DOHH2 (cell line): Measurements from ENCODE around the gene ITGB4.

Experiments used
- H3F3A ChIP-seq: fragments of 200-600 bp; sonication (generic), shearing (Covaris generic); 2 replicates; pipeline ENCODE4 v1.6.0; 2016; ENCODE audit warnings: antibody characterized with exemption, mild to moderate bottlenecking; ENCODE audit not compliant: control insufficient read depth, insufficient read depth
- H3K27ac ChIP-seq: fragments of 200-600 bp; sonication (generic); 2 replicates; pipeline ENCODE4 v1.5.1; 2014; ENCODE audit warnings: low read depth, mild to moderate bottlenecking, low read length, moderate library complexity
- H3K27me3 ChIP-seq: fragments of 200-600 bp; sonication (generic); 2 replicates; pipeline ENCODE4 v1.6.1; 2014; ENCODE audit warnings: mild to moderate bottlenecking, low read length, mixed read lengths; ENCODE audit not compliant: control insufficient read depth
- H3K36me3 ChIP-seq: fragments of 200-600 bp; sonication (generic); 2 replicates; pipeline ENCODE4 v1.6.1; 2014; ENCODE audit warnings: mild to moderate bottlenecking, low read length, moderate library complexity, mixed read lengths; ENCODE audit not compliant: control insufficient read depth
- H3K4me1 ChIP-seq: fragments of 200-600 bp; sonication (generic); 2 replicates; pipeline ENCODE4 v1.6.1; 2014; ENCODE audit warnings: mild to moderate bottlenecking, low read length, mixed read lengths; ENCODE audit not compliant: control insufficient read depth
- H3K4me2 ChIP-seq: fragments of 200-600 bp; sonication (generic); 2 replicates; pipeline ENCODE4 v1.6.0; 2014; ENCODE audit warnings: mild to moderate bottlenecking, low read length, moderate library complexity
- H3K4me3 ChIP-seq: fragments of 200-600 bp; sonication (generic); 2 replicates; pipeline ENCODE4 v1.5.1; 2014; ENCODE audit warnings: mild to moderate bottlenecking, low read length, mixed read lengths
- H3K79me2 ChIP-seq: fragments of 200-600 bp; sonication (generic); 2 replicates; pipeline ENCODE4 v1.6.1; 2014; ENCODE audit warnings: mild to moderate bottlenecking, low read length, mixed read lengths; ENCODE audit not compliant: control insufficient read depth
- H3K9me2 ChIP-seq: fragments of 200-600 bp; sonication (generic); replicated peaks from 2 replicates; pipeline ENCODE4 v1.6.1; 2014; ENCODE audit warnings: mild to moderate bottlenecking, low read length, mixed read lengths; ENCODE audit not compliant: control insufficient read depth
- H3K9me3 ChIP-seq: fragments of 200-600 bp; sonication (generic); 2 replicates; pipeline ENCODE4 v1.6.1; 2014; ENCODE audit warnings: antibody characterized with exemption, low read length, mixed read lengths; ENCODE audit not compliant: control insufficient read depth, insufficient read depth
- H4K20me1 ChIP-seq: fragments of 200-600 bp; sonication (generic); 2 replicates; pipeline ENCODE4 v1.6.0; 2014; ENCODE audit warnings: low read depth, mild to moderate bottlenecking, antibody characterized with exemption, low read length, moderate library complexity; ENCODE audit not compliant: control insufficient read depth, insufficient read depth
- CTCF ChIP-seq: fragments of 200-600 bp; sonication (generic); IDR thresholded peaks from one replicate; pipeline ENCODE4 v1.5.1; 2014; ENCODE audit warnings: antibody characterized with exemption, mild to moderate bottlenecking, low read depth, low read length; ENCODE audit not compliant: poor library complexity, severe bottlenecking
- EZH2phosphoT487 ChIP-seq: fragments of 200-600 bp; sonication (generic); IDR thresholded peaks from 2 replicates; pipeline ENCODE4 v1.6.1; 2017; ENCODE audit warnings: borderline replicate concordance, mild to moderate bottlenecking, antibody characterized with exemption, low read length, moderate library complexity, mixed read lengths

ITGB4 gene

GRCh38 chr17:75723171-75723930 is 2.1 kb downstream of the ITGB4 start:
- H3K27ac ChIP-seq, result no peak overlapping the region
- H3K4me3 ChIP-seq, result no peak overlapping the region
- H3K9me3 ChIP-seq, result no peaks in the 10 kb centered on the region
- H3F3A ChIP-seq, result no peaks in the 10 kb centered on the region
- peaks cover 29% of the 10 kb centered on the region for H3K27me3 ChIP-seq
- H3K4me2 ChIP-seq, result no peak overlapping the region
- H3K9me2 ChIP-seq, result no peaks in the 10 kb centered on the region
- no peaks in the 10 kb centered on the region for H3K79me2 ChIP-seq
- no peaks in the 10 kb centered on the region for H4K20me1 ChIP-seq
- H3K36me3 ChIP-seq, result no peaks in the 10 kb centered on the region
- TF ChIP-seq CTCF, result no peak
- no peak for TF ChIP-seq EZH2phosphoT487
- H3K4me1 ChIP-seq, result peaks cover 9% of the 10 kb centered on the region

DNA sequence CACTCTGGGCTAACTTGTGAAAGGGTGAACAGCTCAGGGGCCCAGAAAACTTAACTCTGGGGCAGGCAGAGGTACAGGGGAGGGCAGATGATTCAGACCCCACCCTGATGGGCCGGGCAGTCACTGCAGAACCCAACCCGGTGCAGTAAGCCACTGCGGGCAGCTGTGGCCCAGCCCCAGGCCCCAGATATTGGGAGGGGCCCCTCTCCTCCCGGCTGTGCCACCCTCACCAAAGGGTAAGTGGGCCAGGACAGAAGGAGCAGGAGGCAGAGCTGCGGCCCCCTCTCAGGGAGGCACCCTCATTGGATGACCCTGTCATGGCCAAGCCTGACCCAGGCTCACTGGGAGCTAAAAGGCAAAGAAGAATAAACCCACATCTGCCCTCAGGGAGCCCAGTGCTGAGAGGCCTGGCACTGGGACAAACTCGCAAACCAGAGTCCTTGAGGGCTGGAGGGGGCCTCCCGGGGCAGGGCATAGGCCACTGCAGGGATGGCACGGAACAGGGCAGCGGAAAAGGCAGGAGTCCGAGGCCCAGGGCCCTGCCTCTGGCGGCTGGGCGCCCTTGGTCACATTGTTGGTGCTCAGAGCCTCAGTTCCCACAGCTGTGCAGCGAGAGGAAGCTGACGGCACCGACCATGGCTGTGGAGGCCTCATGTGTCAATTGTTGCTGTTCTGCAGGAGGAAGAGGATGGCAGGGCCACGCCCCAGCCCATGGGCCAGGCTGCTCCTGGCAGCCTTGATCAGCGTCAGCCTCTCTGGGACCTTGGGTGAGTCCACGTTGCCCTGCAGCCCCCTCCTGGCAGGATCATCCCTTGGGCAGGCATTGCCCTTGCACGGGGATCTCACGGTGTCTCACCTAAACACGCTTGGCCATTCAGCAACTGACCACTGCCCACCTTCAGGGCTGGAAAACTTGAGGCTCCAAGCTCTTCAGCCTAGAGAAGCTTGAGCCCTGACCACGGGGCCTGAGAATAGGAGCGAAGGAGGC is 3.1 kb downstream of the ITGB4 start:
- peaks cover 24% of the 10 kb centered on the region for H3K27me3 ChIP-seq
- no peaks in the 10 kb centered on the region for H3K9me3 ChIP-seq
- H3K27ac ChIP-seq, result no peak overlapping the region
- TF ChIP-seq EZH2phosphoT487 (no peak), CTCF (no peak)
- no peak overlapping the region for H3K4me3 ChIP-seq
- no peaks in the 10 kb centered on the region for H3K36me3 ChIP-seq
- H3K4me1 ChIP-seq, result peaks cover 9% of the 10 kb centered on the region
- H3K79me2 ChIP-seq, result no peaks in the 10 kb centered on the region
- H3K4me2 ChIP-seq, result no peak overlapping the region
- H4K20me1 ChIP-seq, result no peaks in the 10 kb centered on the region
- no peaks in the 10 kb centered on the region for H3K9me2 ChIP-seq
- no peaks in the 10 kb centered on the region for H3F3A ChIP-seq

- Histone ChIP-seq H3K36me3 (no peaks in the 10 kb centered on the region), H3K9me2 (no peaks in the 10 kb centered on the region), H3K27me3 (peaks cover 14% of the 10 kb centered on the region), H3K4me2 (no peak overlapping the region), H3K4me3 (no peak overlapping the region), H3F3A (no peaks in the 10 kb centered on the region), H3K4me1 (peaks cover 9% of the 10 kb centered on the region), H3K79me2 (no peaks in the 10 kb centered on the region), H3K27ac (no peak overlapping the region), H4K20me1 (no peaks in the 10 kb centered on the region), H3K9me3 (no peaks in the 10 kb centered on the region)
- TF ChIP-seq CTCF (no peak), EZH2phosphoT487 (no peak)
Observed at GRCh38 chr17:75725504-75725903, 4.2 kb downstream of the ITGB4 start.
